T-cell (primary cell): ENCODE data around the gene SCLY. TPM values are rescaled to one million over a fixed set of nuclear protein-coding genes. Genes with fewer than 3 reads are reported as not detected.

ENCODE experiments used
- ATAC-seq, 4 experiments: fragments of 200-7000 bp in 3 of 4; fragments of 150-1000 bp in 1 of 4; cut with Tn5 transposase; replicated peaks in 1 of 4; 1 replicate in 3 of 4; 2 replicates in 1 of 4; pipeline ENCODE4 v1.10.0; 2021; ENCODE audit warnings: moderate library complexity in 3 of 4, mild to moderate bottlenecking in 2 of 4, moderate number of reproducible peaks in 1 of 4
- CTCF ChIA-PET, 2 donors: fragments of 300-600 bp; sonication (Branson Sonifier 250); formaldehyde crosslinking; loops; one replicate each; lab custom pipeline; 2022; ENCODE audit warnings: antibody characterized with exemption in 2 of 2; lab: Charles Lee
- POLR2A ChIA-PET, 2 donors: fragments of 300-600 bp; sonication (Branson Sonifier 250); formaldehyde crosslinking; loops; one replicate each; lab custom pipeline; 2022; ENCODE audit warnings: antibody characterized with exemption in 2 of 2; lab: Charles Lee
- DNase-seq, 35 experiments: peaks; one replicate each; pipeline versions ENCODE4 v3.0.0 to v3.0.0-alpha.2; 2013 to 2023
- H3K27ac ChIP-seq: one replicate; pipeline ENCODE4 v1.5.1; 2013; ENCODE audit warnings: low read length
- H3K27me3 ChIP-seq, 2 experiments: replicated peaks in 1 of 2; 1 replicate in 1 of 2; 2 replicates in 1 of 2; pipeline versions ENCODE4 v1.6.1 to v1.7.0; 2013; ENCODE audit warnings: low read length in 1 of 2, mixed read lengths in 1 of 2; ENCODE audit not compliant: control insufficient read depth in 2 of 2, insufficient read depth in 2 of 2; ENCODE audit errors: extremely low read depth in 1 of 2
- H3K36me3 ChIP-seq, 2 donors: 1 replicate in 1 of 2; 2 replicates in 1 of 2; pipeline versions ENCODE4 v1.6.1 to v1.7.0; 2013; ENCODE audit warnings: low read length in 1 of 2; ENCODE audit not compliant: control insufficient read depth in 2 of 2, insufficient read depth in 1 of 2; ENCODE audit errors: extremely low read depth in 1 of 2
- H3K4me1 ChIP-seq, 2 experiments: 1 replicate in 1 of 2; 2 replicates in 1 of 2; pipeline versions ENCODE4 v1.6.1 to v1.7.0; 2013; ENCODE audit warnings: low read length in 2 of 2, mixed read lengths in 1 of 2; ENCODE audit not compliant: insufficient read depth in 2 of 2, control insufficient read depth in 1 of 2; ENCODE audit errors: extremely low read depth in 1 of 2
- H3K4me3 ChIP-seq, 2 donors: 1 replicate in 1 of 2; 2 replicates in 1 of 2; pipeline versions ENCODE4 v1.5.1 to v1.7.0; 2013; ENCODE audit warnings: mild to moderate bottlenecking in 2 of 2, low read length in 1 of 2, moderate library complexity in 1 of 2; ENCODE audit not compliant: control insufficient read depth in 1 of 2; ENCODE audit errors: extremely low read depth in 1 of 2
- H3K9me3 ChIP-seq: 2 replicates; pipeline ENCODE4 v1.7.0; 2013
- H3K27ac Mint-ChIP-seq, 2 donors: one replicate each; pipeline ENCODE4 v1.8.0; 2020 to 2021; ENCODE audit warnings: mild to moderate bottlenecking in 2 of 2, mixed read lengths in 2 of 2
- H3K27me3 Mint-ChIP-seq, 2 donors: one replicate each; pipeline ENCODE4 v1.8.0; 2021 to 2022; ENCODE audit warnings: mixed read lengths in 2 of 2
- H3K36me3 Mint-ChIP-seq: one replicate; pipeline ENCODE4 v1.8.0; 2021; ENCODE audit warnings: mixed read lengths
- H3K4me1 Mint-ChIP-seq, 3 donors: one replicate each; pipeline ENCODE4 v1.8.0; 2020 to 2022; ENCODE audit warnings: mixed read lengths in 3 of 3, mild to moderate bottlenecking in 1 of 3
- H3K4me3 Mint-ChIP-seq, 3 donors: one replicate each; pipeline ENCODE4 v1.8.0; 2020 to 2022; ENCODE audit warnings: mild to moderate bottlenecking in 3 of 3, mixed read lengths in 3 of 3, moderate library complexity in 3 of 3
- H3K9me3 Mint-ChIP-seq, 3 donors: one replicate each; pipeline ENCODE4 v1.8.0; 2020 to 2022; ENCODE audit warnings: mixed read lengths in 3 of 3
- WGBS: methylation state at CpG from one replicate; pipeline ENCODE4 v1.1.5; 2013; ENCODE audit warnings: missing lambda C conversion rate; ENCODE audit not compliant: insufficient coverage; 5-methylcytosine and 5-hydroxymethylcytosine counted together
- total RNA-seq, 35 experiments: library from RNA in 6 of 35; stranded (reverse) in 6 of 35; fragments of 120-200 nt in 1 of 35; gene quantifications; one replicate each; pipeline versions ENCODE4 v1.2.1 to v1.2.4 and lab custom pipeline; 2013 to 2026

The SCLY gene
- total RNA-seq, 5 donors from 2014 or later (not counting 1 experiment from before 2014, with no cell fraction given), result 19.2 to 30.0 (median 25.2) TPM

GRCh38 chr2:238021327-238021726 lies 39.5 kb upstream of the SCLY start:
- H3K27ac ChIP-seq, result no peak overlapping the region
- CTCF ChIA-PET, result interaction anchor here in 1 of 2 donors (0.7 kb wide), 1 partner anchor 1209 kb away, joined by 3 read pairs; no protein-coding TSS in a partner anchor
- H3K4me1 ChIP-seq, result no peaks in the 10 kb centered on the region
- Mint-ChIP-seq H3K36me3 (peaks cover 49% of the 10 kb centered on the region), H3K9me3 (no peaks in the 10 kb centered on the region), H3K27ac (no peak overlapping the region), H3K27me3 (no peaks in the 10 kb centered on the region), H3K4me1 (peaks cover 0 to 2% (median 0%) of the 10 kb centered on the region in 3 donors), H3K4me3 (no peak overlapping the region)
- H3K9me3 ChIP-seq, result no peaks in the 10 kb centered on the region
- POLR2A ChIA-PET, result no interaction called here
- H3K36me3 ChIP-seq, result peaks cover 15 to 45% of the 10 kb centered on the region in 2 donors
- no peak for DNase-seq
- H3K4me3 ChIP-seq, result no peak overlapping the region
- WGBS, result 100% methylated on average over 2 of the region's 4 CpGs
- H3K27me3 ChIP-seq, result no peaks in the 10 kb centered on the region
- no peak for ATAC-seq

GRCh38 chr2:238022594-238023157 lies 38.1 kb upstream of the SCLY start:
- Histone ChIP-seq H3K4me3 (no peak overlapping the region), H3K9me3 (no peaks in the 10 kb centered on the region), H3K27me3 (no peaks in the 10 kb centered on the region), H3K27ac (no peak overlapping the region), H3K36me3 (peaks cover 10 to 50% of the 10 kb centered on the region in 2 donors), H3K4me1 (no peaks in the 10 kb centered on the region)
- Mint-ChIP-seq H3K27ac (no peak overlapping the region), H3K9me3 (no peaks in the 10 kb centered on the region), H3K4me3 (no peak overlapping the region), H3K4me1 (peaks cover 0 to 2% (median 0%) of the 10 kb centered on the region in 3 donors), H3K36me3 (peaks cover 53% of the 10 kb centered on the region), H3K27me3 (no peaks in the 10 kb centered on the region)
- ChIA-PET CTCF (no interaction called here), POLR2A (no interaction called here)
- ATAC-seq (no peak), DNase-seq (no peak)
- WGBS, result 84% methylated on average over 4 of the region's 5 CpGs

GRCh38 chr2:238023608-238024007 lies 37.2 kb upstream of the SCLY start:
- H3K36me3 ChIP-seq, result peaks cover 11 to 45% of the 10 kb centered on the region in 2 donors
- no peaks in the 10 kb centered on the region for H3K9me3 Mint-ChIP-seq

GRCh38 chr2:238024986-238025385 lies 35.8 kb upstream of the SCLY start:
- WGBS, result 62% methylated on average over 6 of the region's 8 CpGs
- DNase-seq (peak in 1 of 35 experiments; percentile 7), ATAC-seq (peak in 3 of 4 experiments; percentile 33 to 43 (median 35))
- Histone ChIP-seq H3K27me3 (no peaks in the 10 kb centered on the region), H3K36me3 (peaks cover 10 to 48% of the 10 kb centered on the region in 2 donors), H3K4me3 (no peak overlapping the region), H3K4me1 (no peaks in the 10 kb centered on the region), H3K9me3 (no peaks in the 10 kb centered on the region), H3K27ac (no peak overlapping the region)
- no peak overlapping the region for H3K27ac Mint-ChIP-seq
- ChIA-PET CTCF (no interaction called here), POLR2A (no interaction called here)
- H3K36me3 Mint-ChIP-seq, result peaks cover 58% of the 10 kb centered on the region
- no peaks in the 10 kb centered on the region for H3K27me3 Mint-ChIP-seq
- no peaks in the 10 kb centered on the region for H3K9me3 Mint-ChIP-seq
- no peak overlapping the region for H3K4me3 Mint-ChIP-seq
- H3K4me1 Mint-ChIP-seq, result peaks cover 0 to 2% (median 0%) of the 10 kb centered on the region in 3 donors

More at GRCh38 chr2:238023608-238024007, 37.2 kb upstream of the SCLY start:
- no peak overlapping the region for H3K4me3 ChIP-seq
- H3K4me1 Mint-ChIP-seq, result peaks cover 0 to 2% (median 0%) of the 10 kb centered on the region in 3 donors
- WGBS, result 100% methylated on average over 1 of the region's 2 CpGs
- POLR2A ChIA-PET, result interaction anchor here in 1 of 2 donors (0.5 kb wide), 1 partner anchor 21 kb away, joined by 5 read pairs; no protein-coding TSS in a partner anchor
- H3K9me3 ChIP-seq, result no peaks in the 10 kb centered on the region
- no peaks in the 10 kb centered on the region for H3K4me1 ChIP-seq
- no peak overlapping the region for H3K4me3 Mint-ChIP-seq
- H3K27ac ChIP-seq, result no peak overlapping the region
- H3K27ac Mint-ChIP-seq, result no peak overlapping the region
- no peaks in the 10 kb centered on the region for H3K27me3 ChIP-seq
- ATAC-seq (no peak), DNase-seq (no peak)
- peaks cover 56% of the 10 kb centered on the region for H3K36me3 Mint-ChIP-seq
- CTCF ChIA-PET, result no interaction called here
- H3K27me3 Mint-ChIP-seq, result no peaks in the 10 kb centered on the region

GRCh38 chr2:238025741-238026360 lies 35.0 kb upstream of the SCLY start:
- Mint-ChIP-seq H3K36me3 (peaks cover 57% of the 10 kb centered on the region), H3K27me3 (no peaks in the 10 kb centered on the region), H3K27ac (no peak overlapping the region), H3K4me1 (peaks cover 0 to 6% (median 2%) of the 10 kb centered on the region in 3 donors), H3K4me3 (no peak overlapping the region), H3K9me3 (no peaks in the 10 kb centered on the region)
- ATAC-seq (no peak), DNase-seq (no peak)
- ChIA-PET POLR2A (no interaction called here), CTCF (no interaction called here)
- H3K27me3 ChIP-seq, result no peaks in the 10 kb centered on the region
- peaks cover 7 to 55% of the 10 kb centered on the region in 2 donors for H3K36me3 ChIP-seq
- H3K4me1 ChIP-seq, result no peaks in the 10 kb centered on the region
- 100% methylated on average over 2 of the region's 9 CpGs for WGBS
- no peaks in the 10 kb centered on the region for H3K9me3 ChIP-seq
- H3K4me3 ChIP-seq, result no peak overlapping the region
- H3K27ac ChIP-seq, result no peak overlapping the region

- Histone ChIP-seq H3K36me3 (peaks cover 7 to 61% of the 10 kb centered on the region in 2 donors), H3K27ac (no peak overlapping the region), H3K4me3 (no peak overlapping the region), H3K9me3 (no peaks in the 10 kb centered on the region), H3K27me3 (no peaks in the 10 kb centered on the region), H3K4me1 (no peaks in the 10 kb centered on the region)
- Mint-ChIP-seq H3K4me1 (peaks cover 0 to 6% (median 2%) of the 10 kb centered on the region in 3 donors), H3K4me3 (no peak overlapping the region), H3K27me3 (no peaks in the 10 kb centered on the region), H3K9me3 (no peaks in the 10 kb centered on the region), H3K27ac (no peak overlapping the region), H3K36me3 (peaks cover 61% of the 10 kb centered on the region)
- ChIA-PET POLR2A (no interaction called here), CTCF (no interaction called here)
- DNase-seq (no peak), ATAC-seq (no peak)
- WGBS, result no CpG with 5 or more reads among the region's 4 CpGs
These were observed 33.7 kb upstream of the SCLY start for GRCh38 chr2:238027058-238027457.
